Measurements from ENCODE around the gene SMAD2.

Gene SMAD2

GRCh38 chr18:47858607-47859006 is 71.9 kb downstream of the SMAD2 start:
- no peak for DNase-seq (ENCODE audit: low spot score)
- TF ChIP-seq CTCF (IDR thresholded peaks at IDR 0.05; ENCODE audit: poor library complexity, severe bottlenecking) = no peak
- H3K9me3 ChIP-seq (ENCODE audit: severe bottlenecking) = peaks cover 13% of the 10 kb centered on the region
- ATAC-seq (ENCODE audit: low read depth) = no peak
- peaks cover 72% of the 10 kb centered on the region for H3K36me3 ChIP-seq (ENCODE audit: low read depth)
- no peaks in the 10 kb centered on the region for H3K27me3 ChIP-seq (ENCODE audit: insufficient read depth, poor library complexity, severe bottlenecking)
- no peak overlapping the region for H3K4me3 ChIP-seq (ENCODE audit: severe bottlenecking)
- H3K4me1 ChIP-seq (ENCODE audit: insufficient read depth, poor library complexity, severe bottlenecking) = no peaks in the 10 kb centered on the region
- no peak overlapping the region for H3K27ac ChIP-seq (ENCODE audit: poor library complexity, severe bottlenecking)

- Histone ChIP-seq H3K27me3 (ENCODE audit: insufficient read depth, poor library complexity, severe bottlenecking) (no peaks in the 10 kb centered on the region), H3K36me3 (ENCODE audit: low read depth) (peaks cover 73% of the 10 kb centered on the region), H3K27ac (ENCODE audit: poor library complexity, severe bottlenecking) (no peak overlapping the region), H3K9me3 (ENCODE audit: severe bottlenecking) (no peaks in the 10 kb centered on the region), H3K4me1 (ENCODE audit: insufficient read depth, poor library complexity, severe bottlenecking) (no peaks in the 10 kb centered on the region), H3K4me3 (ENCODE audit: severe bottlenecking) (no peak overlapping the region)
- no peak for TF ChIP-seq CTCF (IDR thresholded peaks at IDR 0.05; ENCODE audit: poor library complexity, severe bottlenecking)
- DNase-seq (ENCODE audit: low spot score) (no peak), ATAC-seq (ENCODE audit: low read depth) (no peak)
These were observed 82.8 kb downstream of the SMAD2 start for GRCh38 chr18:47847635-47848034.

GRCh38 chr18:47846431-47846830 is 84.0 kb downstream of the SMAD2 start:
- Histone ChIP-seq H3K4me1 (ENCODE audit: insufficient read depth, poor library complexity, severe bottlenecking) (no peaks in the 10 kb centered on the region), H3K36me3 (ENCODE audit: low read depth) (peaks cover 75% of the 10 kb centered on the region), H3K27me3 (ENCODE audit: insufficient read depth, poor library complexity, severe bottlenecking) (no peaks in the 10 kb centered on the region), H3K4me3 (ENCODE audit: severe bottlenecking) (no peak overlapping the region), H3K27ac (ENCODE audit: poor library complexity, severe bottlenecking) (no peak overlapping the region), H3K9me3 (ENCODE audit: severe bottlenecking) (no peaks in the 10 kb centered on the region)
- no peak for ATAC-seq (ENCODE audit: low read depth)
- TF ChIP-seq CTCF (IDR thresholded peaks at IDR 0.05; ENCODE audit: poor library complexity, severe bottlenecking) = no peak
- no peak for DNase-seq (ENCODE audit: low spot score)

- Histone ChIP-seq H3K27me3 (ENCODE audit: insufficient read depth, poor library complexity, severe bottlenecking) (no peaks in the 10 kb centered on the region), H3K9me3 (ENCODE audit: severe bottlenecking) (no peaks in the 10 kb centered on the region), H3K4me1 (ENCODE audit: insufficient read depth, poor library complexity, severe bottlenecking) (no peaks in the 10 kb centered on the region), H3K27ac (ENCODE audit: poor library complexity, severe bottlenecking) (no peak overlapping the region), H3K4me3 (ENCODE audit: severe bottlenecking) (no peak overlapping the region), H3K36me3 (ENCODE audit: low read depth) (peaks cover 81% of the 10 kb centered on the region)
- DNase-seq (ENCODE audit: low spot score) (no peak), ATAC-seq (ENCODE audit: low read depth) (no peak)
- no peak for TF ChIP-seq CTCF (IDR thresholded peaks at IDR 0.05; ENCODE audit: poor library complexity, severe bottlenecking)
These were observed 85.5 kb downstream of the SMAD2 start for GRCh38 chr18:47844828-47845498.

- no peaks in the 10 kb centered on the region for H3K4me1 ChIP-seq (ENCODE audit: insufficient read depth, poor library complexity, severe bottlenecking)
- no peak overlapping the region for H3K4me3 ChIP-seq (ENCODE audit: severe bottlenecking)
- no peak for TF ChIP-seq CTCF (IDR thresholded peaks at IDR 0.05; ENCODE audit: poor library complexity, severe bottlenecking)
- H3K27ac ChIP-seq (ENCODE audit: poor library complexity, severe bottlenecking) = no peak overlapping the region
- H3K9me3 ChIP-seq (ENCODE audit: severe bottlenecking) = no peaks in the 10 kb centered on the region
- H3K36me3 ChIP-seq (ENCODE audit: low read depth) = peaks cover 77% of the 10 kb centered on the region
- no peak for ATAC-seq (ENCODE audit: low read depth)
- no peak for DNase-seq (ENCODE audit: low spot score)
- H3K27me3 ChIP-seq (ENCODE audit: insufficient read depth, poor library complexity, severe bottlenecking) = no peaks in the 10 kb centered on the region
These were observed 87.6 kb downstream of the SMAD2 start for GRCh38 chr18:47842836-47843235.
